ENCODE measurements around the gene UBD. TPM values are rescaled to one million over a fixed set of nuclear protein-coding genes. Genes with fewer than 3 reads are reported as not detected.

Gene UBD
- total RNA-seq, 1 experiment from 2014 or later = not detected

GRCh38 chr6:29567991-29568390, 8.5 kb upstream of the UBD start:
- Histone ChIP-seq H4K20me1 (ENCODE audit: low read length) (no peaks in the 10 kb centered on the region), H3K27me3 (ENCODE audit: low read length) (peaks cover 68% of the 10 kb centered on the region), H3K9me3 (ENCODE audit: low read length) (no peaks in the 10 kb centered on the region), H3K4me2 (ENCODE audit: low read length) (no peak overlapping the region), H2AFZ (ENCODE audit: low read length) (no peak overlapping the region), H3K27ac (ENCODE audit: low read length) (no peak overlapping the region), H3K36me3 (ENCODE audit: low read depth, low read length) (no peaks in the 10 kb centered on the region), H3K9me2 (replicated peaks; ENCODE audit: low read length) (no peaks in the 10 kb centered on the region), H3K4me3 (ENCODE audit: low read length) (no peak overlapping the region), H3F3A (ENCODE audit: low read length, unreplicated experiment) (no peaks in the 10 kb centered on the region), H3K4me1 (ENCODE audit: insufficient read depth, low read length) (no peaks in the 10 kb centered on the region), H3K9ac (ENCODE audit: low read length) (no peak overlapping the region), H3K79me2 (ENCODE audit: low read length) (no peaks in the 10 kb centered on the region)
- ChIA-PET POLR2A (ENCODE audit: unreplicated experiment) (no interaction called here), CTCF (no interaction called here)
- no peak for TF ChIP-seq CTCF (conservative IDR thresholded peaks at IDR 0.05; ENCODE audit: low read depth, low read length)
- no peak for TF ChIP-seq EZH2phosphoT487 (IDR thresholded peaks at IDR 0.05; ENCODE audit: borderline replicate concordance, low read length)
- no peak for TF ChIP-seq EZH2 (IDR thresholded peaks at IDR 0.05; ENCODE audit: low read length, unreplicated experiment)
- BruUV-seq (replicated peaks) = no TSS peak
- DNase-seq (no peak), ATAC-seq (no peak)
- intact Hi-C loops (cut with micrococcal nuclease) = no loop called here

- CTCF ChIA-PET = no interaction called here
- H3K79me2 ChIP-seq (ENCODE audit: low read length) = no peaks in the 10 kb centered on the region
- no peak for TF ChIP-seq CTCF (conservative IDR thresholded peaks at IDR 0.05; ENCODE audit: low read depth, low read length)
- TF ChIP-seq EZH2phosphoT487 (IDR thresholded peaks at IDR 0.05; ENCODE audit: borderline replicate concordance, low read length) = no peak
- TF ChIP-seq EZH2 (IDR thresholded peaks at IDR 0.05; ENCODE audit: low read length, unreplicated experiment) = no peak
- no peaks in the 10 kb centered on the region for H4K20me1 ChIP-seq (ENCODE audit: low read length)
- peaks cover 72% of the 10 kb centered on the region for H3K27me3 ChIP-seq (ENCODE audit: low read length)
- no TSS peak for BruUV-seq (replicated peaks)
- POLR2A ChIA-PET (ENCODE audit: unreplicated experiment) = no interaction called here
- intact Hi-C loops (cut with micrococcal nuclease) = no loop called here
- DNase-seq = no peak
- H3K36me3 ChIP-seq (ENCODE audit: low read depth, low read length) = no peaks in the 10 kb centered on the region
- H3K4me2 ChIP-seq (ENCODE audit: low read length) = no peak overlapping the region
- no peak overlapping the region for H3K9ac ChIP-seq (ENCODE audit: low read length)
- ATAC-seq = no peak
- H3F3A ChIP-seq (ENCODE audit: low read length, unreplicated experiment) = no peaks in the 10 kb centered on the region
- H2AFZ ChIP-seq (ENCODE audit: low read length) = no peak overlapping the region
- no peaks in the 10 kb centered on the region for H3K4me1 ChIP-seq (ENCODE audit: insufficient read depth, low read length)
- H3K27ac ChIP-seq (ENCODE audit: low read length) = no peak overlapping the region
- no peak overlapping the region for H3K4me3 ChIP-seq (ENCODE audit: low read length)
- H3K9me2 ChIP-seq (replicated peaks; ENCODE audit: low read length) = no peaks in the 10 kb centered on the region
- H3K9me3 ChIP-seq (ENCODE audit: low read length) = no peaks in the 10 kb centered on the region
Measured at GRCh38 chr6:29567541-29567940, 8.0 kb upstream of the UBD start.

GRCh38 chr6:29566856-29567255, 7.3 kb upstream of the UBD start:
- ATAC-seq (no peak), DNase-seq (no peak)
- Histone ChIP-seq H3K9me2 (replicated peaks; ENCODE audit: low read length) (no peaks in the 10 kb centered on the region), H3K9ac (ENCODE audit: low read length) (no peak overlapping the region), H2AFZ (ENCODE audit: low read length) (no peak overlapping the region), H3K36me3 (ENCODE audit: low read depth, low read length) (no peaks in the 10 kb centered on the region), H3K9me3 (ENCODE audit: low read length) (no peaks in the 10 kb centered on the region), H3K79me2 (ENCODE audit: low read length) (no peaks in the 10 kb centered on the region), H3K27me3 (ENCODE audit: low read length) (peaks cover 68% of the 10 kb centered on the region), H4K20me1 (ENCODE audit: low read length) (no peaks in the 10 kb centered on the region), H3K27ac (ENCODE audit: low read length) (no peak overlapping the region), H3K4me1 (ENCODE audit: insufficient read depth, low read length) (no peaks in the 10 kb centered on the region), H3K4me2 (ENCODE audit: low read length) (no peak overlapping the region), H3K4me3 (ENCODE audit: low read length) (no peak overlapping the region), H3F3A (ENCODE audit: low read length, unreplicated experiment) (no peaks in the 10 kb centered on the region)
- BruUV-seq (replicated peaks) = no TSS peak
- ChIA-PET CTCF (no interaction called here), POLR2A (ENCODE audit: unreplicated experiment) (no interaction called here)
- intact Hi-C loops (cut with micrococcal nuclease) = no loop called here
- TF ChIP-seq EZH2phosphoT487 (IDR thresholded peaks at IDR 0.05; ENCODE audit: borderline replicate concordance, low read length) (no peak), EZH2 (IDR thresholded peaks at IDR 0.05; ENCODE audit: low read length, unreplicated experiment) (no peak), CTCF (conservative IDR thresholded peaks at IDR 0.05; ENCODE audit: low read depth, low read length) (no peak)

Data from PC-3 (cell line).